HTERT RPE-1 (cell line): ENCODE measurements around the gene TRAPPC3.

Experiments
- in situ Hi-C: fragments of 300-500 bp; cut with MboI; formaldehyde crosslinking; loops from 4 replicates; pipeline ENCODE4 v1.14.3; 2020; ENCODE audit warnings: low sequenced_read_pairs

TRAPPC3 gene

GRCh38 chr1:36128126-36128904 lies 21.0 kb downstream of the TRAPPC3 start:
- in situ Hi-C loops = no loop called here

- in situ Hi-C loops = no loop called here
Measured at GRCh38 chr1:36126797-36127500, 22.3 kb downstream of the TRAPPC3 start.

- in situ Hi-C loops = no loop called here
Measured at GRCh38 chr1:36126005-36126716, 23.1 kb downstream of the TRAPPC3 start.

GRCh38 chr1:36125129-36125991 lies 23.9 kb downstream of the TRAPPC3 start, which contains the start of gene COL8A2:
COL8A2 (minus strand) TSS chr1:36125222; CDS start chr1:36100242, 24,980 bp downstream.
- in situ Hi-C loops = no loop called here

GRCh38 chr1:36124404-36125128 lies 24.7 kb downstream of the TRAPPC3 start:
- in situ Hi-C loops = no loop called here

GRCh38 chr1:36123356-36123755 lies 25.9 kb downstream of the TRAPPC3 start:
- in situ Hi-C loops = no loop called here

- in situ Hi-C loops = no loop called here
Measured at GRCh38 chr1:36122062-36123030, 26.9 kb downstream of the TRAPPC3 start.

- in situ Hi-C loops = no loop called here
Measured at GRCh38 chr1:36119456-36119855, 29.8 kb downstream of the TRAPPC3 start.

- in situ Hi-C loops = no loop called here
Measured at GRCh38 chr1:36118447-36119204, 30.7 kb downstream of the TRAPPC3 start.

- in situ Hi-C loops = no loop called here
Measured at GRCh38 chr1:36116901-36117300, 32.4 kb downstream of the TRAPPC3 start.

GRCh38 chr1:36115931-36116330 lies 33.4 kb downstream of the TRAPPC3 start:
- in situ Hi-C loops = no loop called here

- in situ Hi-C loops = no loop called here
Measured at GRCh38 chr1:36115200-36115669, 34.1 kb downstream of the TRAPPC3 start.

GRCh38 chr1:36114371-36114770 lies 34.9 kb downstream of the TRAPPC3 start:
- in situ Hi-C loops = no loop called here

GRCh38 chr1:36112823-36113222 lies 36.5 kb downstream of the TRAPPC3 start:
- in situ Hi-C loops = no loop called here

- in situ Hi-C loops = no loop called here
Measured at GRCh38 chr1:36111151-36111550, 38.1 kb downstream of the TRAPPC3 start.

GRCh38 chr1:36109041-36109679 lies 40.1 kb downstream of the TRAPPC3 start:
- in situ Hi-C loops = no loop called here

- in situ Hi-C loops = no loop called here
Measured at GRCh38 chr1:36108314-36108713, 41.0 kb downstream of the TRAPPC3 start.
